GM21786 (cell line): ENCODE data around the gene CCR7.

Source experiments
- ATAC-seq: cut with Tn5 transposase; IDR thresholded peaks from one replicate; pipeline ENCODE4 v1.9.1; 2021; ENCODE audit not compliant: unreplicated experiment

Gene CCR7

GRCh38 chr17:40564883-40565768 is at the start of gene CCR7:
TSS of gene CCR7 (minus strand) at chr17:40565472. CDS start at chr17:40565409, 63 bp downstream.
- no peak for ATAC-seq

GRCh38 chr17:40614431-40615067 is 49.3 kb upstream of the CCR7 start:
- ATAC-seq = no peak

- no peak for ATAC-seq
These were observed 48.3 kb upstream of the CCR7 start for GRCh38 chr17:40613467-40614154.

- no peak for ATAC-seq
These were observed 47.5 kb upstream of the CCR7 start for GRCh38 chr17:40612599-40613244.

- ATAC-seq = no peak
These were observed 46.7 kb upstream of the CCR7 start for GRCh38 chr17:40611840-40612474.

- no peak for ATAC-seq
These were observed 45.1 kb upstream of the CCR7 start for GRCh38 chr17:40610359-40610758.

GRCh38 chr17:40608061-40608581 is 42.8 kb upstream of the CCR7 start:
- no peak for ATAC-seq

GRCh38 chr17:40607641-40608040 is 42.4 kb upstream of the CCR7 start:
- ATAC-seq = no peak

GRCh38 chr17:40606548-40607353 is 41.5 kb upstream of the CCR7 start:
- ATAC-seq = no peak

- no peak for ATAC-seq
These were observed 40.0 kb upstream of the CCR7 start for GRCh38 chr17:40605306-40605705.

- no peak for ATAC-seq
These were observed 39.2 kb upstream of the CCR7 start for GRCh38 chr17:40604327-40605080.

- no peak for ATAC-seq
These were observed 37.5 kb upstream of the CCR7 start for GRCh38 chr17:40602445-40603443.

- ATAC-seq = no peak
These were observed 35.3 kb upstream of the CCR7 start for GRCh38 chr17:40600486-40601046.

GRCh38 chr17:40599468-40599763 is 34.1 kb upstream of the CCR7 start:
- ATAC-seq = no peak

GRCh38 chr17:40598619-40599467 is 33.6 kb upstream of the CCR7 start:
- ATAC-seq = peak; percentile 49

GRCh38 chr17:40598301-40598618 is 33.0 kb upstream of the CCR7 start:
- no peak for ATAC-seq
